ENCODE measurements around the gene TNPO1.

- TF ChIP-seq EZH2 (IDR thresholded peaks at IDR 0.05; ENCODE audit: insufficient read depth, poor library complexity, severe bottlenecking) (no peak), EZH2phosphoT487 (IDR thresholded peaks at IDR 0.05; ENCODE audit: insufficient read depth, low read depth) (no peak)
These were observed 35.9 kb downstream of the TNPO1 start for GRCh38 chr5:72852356-72852755.

Measured in GM23248 (cell line).